ENCODE measurements around the gene NAT10. TPM values are rescaled to one million over a fixed set of nuclear protein-coding genes. Genes with fewer than 3 reads are reported as not detected.

The NAT10 gene
- total RNA-seq, 1 donor from 2014 or later = 32.2 TPM

- FAIRE-seq = peak; percentile 52
- peak overlapping the region; percentile 71 for H3K9ac ChIP-seq (ENCODE audit: low read length)
- TF ChIP-seq EZH2 (IDR thresholded peaks at IDR 0.05; ENCODE audit: insufficient read depth, low read length) = no peak
- no peak for TF ChIP-seq CTCF (IDR thresholded peaks at IDR 0.05; ENCODE audit: insufficient read depth, low read depth, low read length)
These were observed 87.3 kb downstream of the NAT10 start for GRCh38 chr11:34192481-34193401.

GRCh38 chr11:34194576-34195335 lies 89.3 kb downstream of the NAT10 start:
- Mint-ChIP-seq H3K27me3 (ENCODE audit: low read depth, unreplicated experiment) (peaks cover under 1% of the 10 kb centered on the region), H3K36me3 (ENCODE audit: low read depth, unreplicated experiment) (peaks cover 14% of the 10 kb centered on the region), H3K4me3 (ENCODE audit: unreplicated experiment) (peak overlapping the region; percentile 20), H3K9me3 (ENCODE audit: unreplicated experiment) (peaks cover 3% of the 10 kb centered on the region), H3K27ac (ENCODE audit: unreplicated experiment) (no peak overlapping the region), H3K4me1 (ENCODE audit: low read depth, unreplicated experiment) (peaks cover 22% of the 10 kb centered on the region)
- no peak for DNase-seq (ENCODE audit: low read depth)
- Histone ChIP-seq H3K4me3 (ENCODE audit: insufficient read depth, low read depth, low read length) (no peak overlapping the region), H3K27me3 (ENCODE audit: insufficient read depth, low read length) (no peaks in the 10 kb centered on the region), H4K20me1 (ENCODE audit: insufficient read depth, low read length) (peaks cover 12% of the 10 kb centered on the region), H3K9ac (ENCODE audit: low read length) (no peak overlapping the region), H3K79me2 (ENCODE audit: insufficient read depth, low read length) (no peaks in the 10 kb centered on the region), H2AFZ (ENCODE audit: low read depth, low read length) (no peak overlapping the region), H3K27ac (ENCODE audit: low read depth, low read length) (no peak overlapping the region), H3K4me1 (ENCODE audit: insufficient read depth, low read length) (peaks cover 33% of the 10 kb centered on the region), H3K9me3 (ENCODE audit: insufficient read depth, low read depth, low read length) (no peaks in the 10 kb centered on the region), H3K36me3 (ENCODE audit: insufficient read depth, low read length) (no peaks in the 10 kb centered on the region), H3K4me2 (ENCODE audit: low read length) (no peak overlapping the region)
- FAIRE-seq = peak; percentile 59
- TF ChIP-seq EZH2 (IDR thresholded peaks at IDR 0.05; ENCODE audit: insufficient read depth, low read length) = no peak
- no peak for TF ChIP-seq CTCF (IDR thresholded peaks at IDR 0.05; ENCODE audit: insufficient read depth, low read depth, low read length)

More at GRCh38 chr11:34192481-34193401, 87.3 kb downstream of the NAT10 start:
- peaks cover 12% of the 10 kb centered on the region for H4K20me1 ChIP-seq (ENCODE audit: insufficient read depth, low read length)
- Mint-ChIP-seq H3K36me3 (ENCODE audit: low read depth, unreplicated experiment) (peaks cover 11% of the 10 kb centered on the region), H3K9me3 (ENCODE audit: unreplicated experiment) (no peaks in the 10 kb centered on the region), H3K27me3 (ENCODE audit: low read depth, unreplicated experiment) (no peaks in the 10 kb centered on the region), H3K4me1 (ENCODE audit: low read depth, unreplicated experiment) (peaks cover 27% of the 10 kb centered on the region), H3K27ac (ENCODE audit: unreplicated experiment) (peak overlapping the region; percentile 31), H3K4me3 (ENCODE audit: unreplicated experiment) (peak overlapping the region; percentile 20)
- no peaks in the 10 kb centered on the region for H3K79me2 ChIP-seq (ENCODE audit: insufficient read depth, low read length)
- H3K27ac ChIP-seq (ENCODE audit: low read depth, low read length) = peak overlapping the region; percentile 89
- H3K4me3 ChIP-seq (ENCODE audit: insufficient read depth, low read depth, low read length) = peak overlapping the region; percentile 41
- H2AFZ ChIP-seq (ENCODE audit: low read depth, low read length) = peak overlapping the region; percentile 33
- peak; percentile 93 for DNase-seq (ENCODE audit: low read depth)
- peak overlapping the region; percentile 84 for H3K4me2 ChIP-seq (ENCODE audit: low read length)
- no peaks in the 10 kb centered on the region for H3K36me3 ChIP-seq (ENCODE audit: insufficient read depth, low read length)
- H3K4me1 ChIP-seq (ENCODE audit: insufficient read depth, low read length) = peaks cover 33% of the 10 kb centered on the region
- no peaks in the 10 kb centered on the region for H3K9me3 ChIP-seq (ENCODE audit: insufficient read depth, low read depth, low read length)
- H3K27me3 ChIP-seq (ENCODE audit: insufficient read depth, low read length) = peaks cover 3% of the 10 kb centered on the region

Other genes starting within 250 kb of the NAT10 start
- 0.67 and 1.8 TPM in 2 replicates for gene LMO2, start 213.6 kb upstream of the NAT10 start, total RNA-seq
- gene CAPRIN1, start 53.9 kb upstream of the NAT10 start, total RNA-seq = 294 and 309 TPM in 2 replicates